Spleen (tissue), 7 donors: ENCODE data around the gene DBF4B.

Source experiments
- POLR2A ChIP-seq, 3 donors: fragments of 450-650 bp; IDR thresholded peaks; one replicate each; pipeline ENCODE4 v1.5.1; 2017; ENCODE audit warnings: antibody characterized with exemption in 3 of 3, mild to moderate bottlenecking in 1 of 3
- TF ChIP-seq, protein P1 (sequence below), 11 experiments: fragments of 200-600 bp in 7 of 11; fragments of 450-650 bp in 4 of 11; sonication (generic) in 4 of 11; IDR thresholded peaks in 8 of 11; conservative IDR thresholded peaks in 3 of 11; 1 replicate in 7 of 11; 2 replicates in 4 of 11; pipeline versions ENCODE4 v1.4.0 to v1.8.0; 2016 to 2021; ENCODE audit warnings: antibody characterized with exemption in 11 of 11, inconsistent platforms in 4 of 11, mild to moderate bottlenecking in 1 of 11
- donor health status: DM: no; HTN: no; CAD: no; lungs with moderate emphysema.
- donor health status: DM: no; HTN: no; CAD: no.
- donor health status: DM: no; HTN: no; CAD: no.

DNA sequence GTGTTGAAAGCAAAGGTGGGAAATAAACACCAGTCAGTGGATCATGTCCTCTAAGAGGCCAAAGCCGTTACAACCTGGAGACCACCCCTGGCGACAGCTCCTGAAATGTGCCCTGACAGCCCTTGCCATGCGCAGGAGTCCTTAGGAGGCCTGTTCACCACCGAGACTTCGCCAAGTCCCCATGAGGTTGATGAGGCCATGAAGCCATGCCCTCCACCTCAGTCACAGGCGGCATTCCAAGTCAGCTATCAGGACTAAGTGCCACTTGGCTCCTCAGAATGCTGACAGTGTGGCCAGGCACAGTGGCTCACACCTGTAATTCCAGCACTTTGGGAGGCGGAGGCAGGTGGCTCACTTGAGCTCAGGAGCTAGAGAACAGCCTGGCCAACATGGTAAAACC lies 77.5 kb downstream of the DBF4B start:
- TF ChIP-seq, protein P1, sequence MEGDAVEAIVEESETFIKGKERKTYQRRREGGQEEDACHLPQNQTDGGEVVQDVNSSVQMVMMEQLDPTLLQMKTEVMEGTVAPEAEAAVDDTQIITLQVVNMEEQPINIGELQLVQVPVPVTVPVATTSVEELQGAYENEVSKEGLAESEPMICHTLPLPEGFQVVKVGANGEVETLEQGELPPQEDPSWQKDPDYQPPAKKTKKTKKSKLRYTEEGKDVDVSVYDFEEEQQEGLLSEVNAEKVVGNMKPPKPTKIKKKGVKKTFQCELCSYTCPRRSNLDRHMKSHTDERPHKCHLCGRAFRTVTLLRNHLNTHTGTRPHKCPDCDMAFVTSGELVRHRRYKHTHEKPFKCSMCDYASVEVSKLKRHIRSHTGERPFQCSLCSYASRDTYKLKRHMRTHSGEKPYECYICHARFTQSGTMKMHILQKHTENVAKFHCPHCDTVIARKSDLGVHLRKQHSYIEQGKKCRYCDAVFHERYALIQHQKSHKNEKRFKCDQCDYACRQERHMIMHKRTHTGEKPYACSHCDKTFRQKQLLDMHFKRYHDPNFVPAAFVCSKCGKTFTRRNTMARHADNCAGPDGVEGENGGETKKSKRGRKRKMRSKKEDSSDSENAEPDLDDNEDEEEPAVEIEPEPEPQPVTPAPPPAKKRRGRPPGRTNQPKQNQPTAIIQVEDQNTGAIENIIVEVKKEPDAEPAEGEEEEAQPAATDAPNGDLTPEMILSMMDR (IDR thresholded peaks at IDR 0.05 in 8 of 11, conservative IDR thresholded peaks at IDR 0.05 in 3 of 11): no peak
- TF ChIP-seq POLR2A (IDR thresholded peaks at IDR 0.05): no peak
